ENCODE results near the gene TPSB2.
"Not testable (repeated sequence)": the region's sequence is repeated elsewhere in the genome, so short reads cannot be mapped to it uniquely, and the experiment has no call there.

TPSB2 gene

GRCh38 chr16:1230084-1230470 lies at the start of gene TPSB2:
TPSB2 (minus strand) TSS chr16:1230184; CDS start chr16:1229951, 233 bp downstream.
- not testable (repeated sequence) for DNase-seq

- DNase-seq = no peak
These were observed 49.3 kb upstream of the TPSB2 start for GRCh38 chr16:1279081-1279944.

- no peak for DNase-seq
These were observed 48.5 kb upstream of the TPSB2 start for GRCh38 chr16:1278477-1278876.

GRCh38 chr16:1277617-1278282 lies 47.8 kb upstream of the TPSB2 start:
- DNase-seq = no peak

DNA sequence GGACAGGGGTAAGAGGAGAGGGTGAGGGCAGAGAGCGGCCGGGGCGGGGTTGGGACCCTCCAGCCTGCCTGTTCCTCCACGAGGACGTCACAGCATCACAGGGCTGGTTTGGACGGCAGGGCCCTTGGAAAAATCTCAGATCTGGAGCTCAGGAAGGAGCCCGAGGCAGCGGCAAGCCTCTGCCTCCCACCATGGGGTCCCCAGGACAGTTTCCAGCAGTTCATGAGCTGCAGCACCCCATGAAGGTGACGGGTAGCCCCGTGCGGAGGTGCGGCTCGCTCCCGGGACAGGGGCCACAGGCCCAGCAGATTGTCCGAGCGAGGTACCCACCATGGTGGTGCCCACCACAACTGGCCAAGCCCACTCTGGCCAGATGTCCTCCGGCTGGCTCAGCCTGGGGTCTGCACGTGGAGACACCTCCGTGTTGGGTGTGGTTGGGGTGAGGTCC lies 47.2 kb upstream of the TPSB2 start:
- no peak for DNase-seq

DNA sequence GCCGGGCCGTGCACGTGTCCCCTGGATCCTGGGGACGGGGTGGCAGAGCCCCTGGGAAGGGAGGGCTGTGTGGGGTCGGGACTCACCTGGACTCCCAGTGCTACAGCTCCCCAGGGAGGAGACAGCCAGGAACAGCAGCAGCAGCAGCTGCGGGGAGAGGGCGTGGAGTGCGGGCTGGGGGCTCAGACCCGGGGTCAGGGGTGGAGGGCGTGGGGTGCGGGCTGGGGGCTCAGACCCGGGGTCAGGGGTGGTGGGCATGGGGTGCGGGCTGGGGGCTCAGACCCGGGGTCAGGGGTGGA lies 46.5 kb upstream of the TPSB2 start:
- no peak for DNase-seq

DNA sequence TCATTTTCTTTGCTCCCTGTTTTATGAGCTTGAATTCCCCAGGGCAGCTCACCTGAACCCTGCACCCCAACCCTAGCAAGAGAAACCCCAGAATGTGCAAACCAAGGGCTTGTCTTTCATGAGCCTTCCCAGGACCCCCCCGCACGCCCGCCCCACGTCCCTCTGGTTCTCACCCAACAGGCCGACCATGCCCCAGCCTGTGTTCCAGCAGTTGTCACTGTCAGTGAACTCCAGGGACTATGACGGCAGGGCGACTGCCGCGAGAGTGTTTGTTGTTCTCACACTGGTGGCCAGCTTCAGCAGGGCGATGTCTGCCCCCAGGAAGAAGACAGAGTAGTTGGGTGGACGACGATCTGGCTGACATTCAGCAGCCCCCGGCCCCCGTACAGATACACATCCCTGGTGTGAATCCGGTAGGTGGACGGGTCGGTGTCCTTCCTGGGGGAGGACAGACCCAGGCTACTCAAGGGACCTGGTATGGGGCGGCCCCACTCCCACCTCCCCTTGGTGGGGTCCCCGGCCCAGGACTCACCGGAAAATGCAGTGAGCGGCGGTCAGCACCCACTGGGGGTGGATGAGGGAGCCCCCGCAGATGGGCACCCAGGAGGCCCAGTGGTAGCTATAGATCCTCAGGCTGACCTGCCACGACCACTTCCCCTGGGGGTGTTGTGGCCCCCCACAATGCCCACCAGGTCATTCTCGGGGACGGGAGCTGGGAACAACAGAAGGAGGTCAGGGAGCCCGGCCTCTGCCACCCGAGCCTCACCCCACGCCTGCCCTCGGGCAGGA lies 46.0 kb upstream of the TPSB2 start:
- DNase-seq = no peak

DNA sequence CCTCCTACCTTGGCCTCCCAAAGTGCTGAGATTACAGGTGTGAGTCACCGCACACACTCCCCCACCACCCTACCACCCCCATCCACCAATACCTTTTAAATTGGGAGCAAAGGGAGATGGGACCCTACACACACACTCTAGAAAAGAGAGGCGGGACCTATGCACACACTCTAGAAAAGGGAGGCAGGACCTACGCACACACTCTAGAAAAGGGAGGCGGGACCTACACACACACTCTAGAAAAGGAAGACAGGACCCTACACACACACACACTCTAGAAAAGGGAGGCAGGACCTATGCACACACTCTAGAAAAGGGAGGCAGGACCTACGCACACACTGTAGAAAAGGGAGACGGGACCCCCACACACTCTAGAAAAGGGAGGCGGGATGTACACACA lies 44.8 kb upstream of the TPSB2 start:
- DNase-seq = no peak

GRCh38 chr16:1273816-1274215 lies 43.8 kb upstream of the TPSB2 start:
- no peak for DNase-seq

DNA sequence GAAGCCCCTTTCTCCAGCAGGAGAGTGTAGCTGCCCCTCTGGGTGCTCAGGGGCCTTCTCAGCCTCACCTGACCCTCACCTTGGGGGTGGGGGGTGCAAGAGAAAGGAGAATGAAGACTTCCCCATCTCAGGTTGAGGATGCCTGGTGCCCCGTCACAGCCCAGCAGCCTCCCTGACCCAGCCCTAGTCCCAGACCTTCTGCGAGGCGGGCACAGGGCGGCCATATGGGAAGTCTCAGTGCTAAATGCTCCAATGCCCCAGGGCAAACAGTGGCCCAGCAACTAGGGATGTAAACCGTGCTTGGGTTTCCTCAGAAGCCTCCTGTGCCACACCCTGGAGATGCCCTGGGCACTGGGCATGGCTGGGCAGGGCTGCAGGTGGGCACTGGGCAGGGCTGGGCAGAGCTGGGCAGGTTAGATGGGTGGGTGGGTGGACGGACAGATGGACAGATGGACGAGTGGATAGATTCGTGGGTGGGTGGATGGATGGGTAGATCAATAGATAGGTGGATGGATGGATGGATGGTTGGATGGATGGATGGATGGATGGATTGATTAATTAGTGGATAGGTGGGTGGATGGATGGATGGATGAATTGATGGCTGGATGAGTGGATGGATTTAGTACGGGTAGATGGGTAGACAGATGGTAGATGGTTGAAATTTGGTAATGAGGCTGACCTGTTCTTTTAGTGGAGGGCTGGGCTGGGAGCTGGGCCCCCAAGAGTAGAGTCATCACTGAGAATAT lies 42.6 kb upstream of the TPSB2 start:
- DNase-seq = no peak

DNA sequence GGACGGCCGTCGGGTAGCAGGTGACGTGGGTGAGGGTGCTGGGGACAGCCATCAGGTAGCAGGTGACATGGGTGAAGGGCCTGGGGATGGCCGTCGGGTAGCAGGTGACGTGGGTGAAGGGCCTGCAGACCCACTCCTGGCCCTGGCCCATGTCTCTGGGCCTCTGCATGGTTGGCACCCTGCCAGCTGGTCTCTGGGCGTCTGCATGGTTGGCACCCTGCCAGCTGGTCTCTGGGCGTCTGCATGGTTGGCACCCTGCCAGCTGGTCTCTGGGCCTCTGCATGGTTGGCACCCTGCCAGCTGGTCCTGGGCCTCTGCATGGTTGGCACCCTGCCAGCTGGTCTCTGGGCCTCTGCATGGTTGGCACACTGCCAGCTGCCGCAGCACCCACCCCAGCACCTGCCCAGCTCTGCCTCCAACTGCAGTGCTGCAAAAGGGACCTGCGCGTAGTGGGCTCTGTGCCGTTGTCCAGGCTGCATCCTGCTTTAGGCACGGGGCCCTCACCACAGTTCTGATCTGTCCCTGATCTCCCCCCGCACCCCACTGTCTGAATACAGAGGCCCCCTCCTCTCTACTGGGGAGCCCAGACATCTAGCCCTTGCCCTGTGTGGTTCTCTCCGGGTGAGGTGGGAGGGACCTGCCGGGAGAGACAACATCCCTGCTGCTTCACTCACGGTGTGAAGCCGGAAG lies 41.9 kb upstream of the TPSB2 start:
- DNase-seq = not testable (repeated sequence)

DNA sequence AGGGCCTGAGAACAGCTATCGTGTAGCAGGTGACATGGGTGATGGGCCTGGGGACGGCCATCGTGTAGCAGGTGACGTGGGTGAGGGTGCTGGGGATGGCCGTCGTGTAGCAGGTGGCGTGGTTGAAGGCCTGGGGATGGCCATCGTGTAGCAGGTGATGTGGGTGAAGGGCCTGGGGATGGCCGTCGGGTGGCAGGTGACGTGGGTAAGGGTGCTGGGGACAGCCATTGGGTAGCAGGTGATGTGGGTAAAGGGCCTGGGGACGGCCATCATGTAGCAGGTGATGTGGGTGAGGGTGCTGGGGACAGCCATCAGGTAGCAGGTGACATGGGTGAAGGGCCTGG lies 41.4 kb upstream of the TPSB2 start:
- DNase-seq = no peak

DNA sequence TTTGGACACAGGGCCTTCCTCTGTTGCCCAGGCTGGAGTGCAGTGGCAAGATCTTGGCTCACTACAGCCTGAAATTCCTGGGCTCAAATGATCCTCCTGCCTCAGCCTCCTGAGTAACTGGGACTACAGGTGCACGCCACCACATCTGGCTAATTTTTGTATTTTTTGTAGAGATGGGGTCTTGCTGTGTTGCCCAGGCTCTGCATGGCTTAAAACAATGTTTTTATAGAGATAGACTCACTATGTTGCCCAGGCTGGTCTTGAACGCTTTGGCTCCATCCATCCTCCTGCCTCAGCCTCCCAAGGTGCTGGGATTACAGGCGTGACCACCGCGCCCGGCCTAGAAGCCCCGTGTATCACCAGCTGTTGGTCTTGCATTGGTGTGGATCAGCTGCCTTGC lies 39.4 kb upstream of the TPSB2 start:
- DNase-seq = not testable (repeated sequence)

DNA sequence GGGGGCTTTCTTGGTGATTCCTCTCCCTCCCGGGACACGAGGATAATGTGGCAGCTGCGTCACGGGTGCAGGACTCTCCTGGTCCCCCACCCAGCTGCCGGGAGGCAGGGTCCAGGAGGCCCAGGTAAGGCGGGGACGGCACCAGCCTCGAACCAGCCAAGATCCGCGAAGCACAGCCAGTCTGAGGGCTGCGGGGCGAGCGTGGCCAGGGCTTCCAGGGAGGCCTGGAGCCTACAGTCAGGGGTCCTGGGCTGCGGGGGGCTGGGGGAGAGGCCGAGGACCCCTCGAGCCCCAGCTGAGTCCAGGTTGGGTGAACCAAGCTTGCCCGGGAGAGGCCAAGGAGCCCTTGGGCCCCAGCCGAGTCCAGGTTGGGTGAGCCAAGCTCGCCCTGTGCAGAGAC lies 35.8 kb upstream of the TPSB2 start:
- no peak for DNase-seq

DNA sequence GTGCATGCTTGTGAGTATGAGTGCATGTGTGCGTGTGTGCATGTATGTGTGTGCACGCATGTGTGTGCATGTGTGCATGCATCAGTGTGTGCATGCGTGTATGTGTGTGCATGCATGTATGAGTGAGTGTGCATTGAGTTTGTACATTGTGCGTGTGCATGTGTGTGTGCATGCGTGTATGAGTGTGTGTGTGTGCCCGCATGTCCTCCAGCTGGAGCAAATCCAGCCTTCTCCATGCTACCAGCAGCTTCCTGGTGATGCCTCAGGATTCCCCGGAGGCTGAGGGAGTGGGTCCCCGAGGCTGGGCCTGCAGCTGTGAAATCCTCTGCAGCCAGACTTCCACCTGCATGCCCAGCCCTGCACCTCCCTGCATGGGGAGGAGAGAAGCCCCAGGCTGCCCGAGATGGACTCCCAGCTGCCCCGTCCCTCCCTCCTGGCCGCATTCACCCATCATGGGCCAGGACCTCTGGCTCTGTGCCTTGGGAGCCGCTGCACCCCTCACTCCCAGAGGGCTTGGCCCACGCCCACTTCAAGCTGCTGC lies 35.2 kb upstream of the TPSB2 start:
- no peak for DNase-seq

- DNase-seq = no peak
These were observed 34.5 kb upstream of the TPSB2 start for GRCh38 chr16:1264345-1265089.

GRCh38 chr16:1263591-1264344 lies 33.8 kb upstream of the TPSB2 start:
- no peak for DNase-seq

DNA sequence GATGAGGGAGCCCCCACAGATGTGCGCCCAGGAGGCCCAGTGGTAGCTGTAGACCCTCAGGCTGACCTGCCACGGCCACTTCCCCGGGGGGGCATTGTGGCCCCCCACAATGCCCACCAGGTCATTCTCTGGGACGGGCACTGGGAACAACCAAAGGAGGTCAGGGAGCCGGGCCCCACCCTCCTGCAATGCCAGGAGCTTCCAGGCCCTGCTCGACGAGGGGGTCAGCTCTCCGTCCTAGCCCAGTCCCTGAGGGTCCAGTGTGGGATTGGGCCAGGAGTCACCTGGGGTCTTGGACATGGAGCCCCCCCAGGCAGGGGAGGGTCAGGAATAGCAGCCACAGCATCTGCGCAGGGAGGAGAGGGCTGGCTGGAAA lies 32.9 kb upstream of the TPSB2 start:
- no peak for DNase-seq

DNA sequence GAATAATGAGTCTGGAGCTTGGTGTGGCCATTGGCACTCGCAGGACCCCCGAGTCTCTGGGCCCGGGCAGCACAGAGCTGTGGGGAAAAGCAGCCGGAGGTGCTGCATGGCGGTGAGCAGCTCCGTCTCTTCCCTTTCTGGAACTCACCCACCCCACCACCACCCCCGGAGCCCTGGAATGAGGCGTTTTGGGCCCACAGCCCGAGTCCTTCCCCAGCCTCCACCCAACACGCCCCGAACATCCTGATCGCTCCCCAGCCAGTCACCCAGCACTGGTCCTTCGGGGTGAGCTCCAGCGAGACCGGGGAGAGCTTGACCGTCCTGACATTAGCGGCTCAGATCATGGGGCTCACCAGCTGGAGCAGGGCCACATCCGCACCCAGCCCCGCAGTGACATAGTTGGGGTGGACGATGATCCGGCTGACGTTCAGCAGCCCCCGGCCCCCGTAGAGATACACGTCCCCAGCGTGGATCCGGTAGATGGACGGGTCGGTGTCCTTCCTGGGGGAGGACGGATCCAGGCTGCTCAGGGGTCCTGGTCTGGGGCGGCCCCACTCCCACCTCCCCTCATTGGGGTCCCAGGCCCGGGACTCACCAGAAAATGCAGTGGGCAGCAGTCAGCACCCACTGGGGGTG lies 32.3 kb upstream of the TPSB2 start:
- no peak for DNase-seq
